PC-3 (cell line): ENCODE data around the gene RPS25. TPM values are rescaled to one million over a fixed set of nuclear protein-coding genes. Genes with fewer than 3 reads are reported as not detected.
"Not testable (repeated sequence)": the region's sequence is repeated elsewhere in the genome, so short reads cannot be mapped to it uniquely, and the experiment has no call there.

ENCODE experiments used
- ATAC-seq: fragments of 200-7000 bp; cut with Tn5 transposase; 2 replicates; pipeline ENCODE4 v1.9.1; 2020; ENCODE audit warnings: mild to moderate bottlenecking, moderate library complexity
- BruUV-seq: library from RNA; stranded (reverse); fragments of 400-500 nt; replicated peaks from 2 replicates; lab custom pipeline; 2021; lab: Mats Ljungman, UMichigan
- CTCF ChIA-PET: fragments of 300-600 bp; sonication (Branson Sonifier 250); formaldehyde crosslinking; loops from one replicate; lab custom pipeline; 2022; ENCODE audit warnings: antibody characterized with exemption; lab: Charles Lee
- POLR2A ChIA-PET: fragments of 300-600 bp; sonication (Branson Sonifier 250); formaldehyde crosslinking; loops from one replicate; lab custom pipeline; 2022; ENCODE audit warnings: antibody characterized with exemption; ENCODE audit not compliant: unreplicated experiment; lab: Charles Lee
- DNase-seq: peaks from one replicate; pipeline ENCODE4 v3.0.0-alpha.2; 2015
- H2AFZ ChIP-seq: fragments of 300-600 bp; sonication (generic); 2 replicates; pipeline ENCODE4 v1.6.0; 2016; ENCODE audit warnings: antibody characterized with exemption, low read length
- H3F3A ChIP-seq: fragments of 300-600 bp; sonication (generic); one replicate; pipeline ENCODE4 v1.6.0; 2017; ENCODE audit warnings: antibody characterized with exemption, low read length, control low read depth, mild to moderate bottlenecking; ENCODE audit not compliant: unreplicated experiment
- H3K27ac ChIP-seq: fragments of 300-600 bp; sonication (generic); 2 replicates; pipeline ENCODE4 v1.5.1; 2016; ENCODE audit warnings: mild to moderate bottlenecking, low read length
- H3K27me3 ChIP-seq: fragments of 300-600 bp; sonication (generic); 2 replicates; pipeline ENCODE4 v1.6.1; 2016; ENCODE audit warnings: low read length, mixed read lengths
- H3K36me3 ChIP-seq: fragments of 300-600 bp; sonication (generic); 2 replicates; pipeline ENCODE4 v1.6.1; 2016; ENCODE audit warnings: low read depth, mixed run types, low read length, mixed read lengths
- H3K4me1 ChIP-seq: fragments of 300-600 bp; sonication (generic); 2 replicates; pipeline ENCODE4 v1.5.1; 2016; ENCODE audit warnings: low read length; ENCODE audit not compliant: insufficient read depth
- H3K4me2 ChIP-seq: fragments of 300-600 bp; sonication (generic); 2 replicates; pipeline ENCODE4 v1.6.0; 2016; ENCODE audit warnings: low read length
- H3K4me3 ChIP-seq: fragments of 300-600 bp; sonication (generic); 2 replicates; pipeline ENCODE4 v1.5.1; 2016; ENCODE audit warnings: mild to moderate bottlenecking, low read length, mixed read lengths
- H3K79me2 ChIP-seq: fragments of 300-600 bp; sonication (generic); 2 replicates; pipeline ENCODE4 v1.6.1; 2017; ENCODE audit warnings: low read length, mixed read lengths
- H3K9ac ChIP-seq: fragments of 300-600 bp; sonication (generic); 2 replicates; pipeline ENCODE4 v1.6.0; 2016; ENCODE audit warnings: mild to moderate bottlenecking, low read length
- H3K9me2 ChIP-seq: fragments of 300-600 bp; sonication (generic); replicated peaks from 2 replicates; pipeline ENCODE4 v1.6.1; 2016; ENCODE audit warnings: mixed run types, low read length, mixed read lengths
- H3K9me3 ChIP-seq: fragments of 300-600 bp; sonication (generic); 2 replicates; pipeline ENCODE4 v1.6.1; 2016; ENCODE audit warnings: low read length, mixed read lengths
- H4K20me1 ChIP-seq: fragments of 300-600 bp; sonication (generic); 2 replicates; pipeline ENCODE4 v1.6.1; 2016; ENCODE audit warnings: low read length, mixed read lengths
- CTCF ChIP-seq: fragments of 300-600 bp; sonication (generic); conservative IDR thresholded peaks from 2 replicates; pipeline ENCODE4 v1.5.1; 2017; ENCODE audit warnings: antibody characterized with exemption, low read depth, mild to moderate bottlenecking, low read length
- EZH2 ChIP-seq: fragments of 300-600 bp; sonication (generic); IDR thresholded peaks from one replicate; pipeline ENCODE4 v1.6.1; 2017; ENCODE audit warnings: antibody characterized with exemption, mild to moderate bottlenecking, low read length; ENCODE audit not compliant: unreplicated experiment
- EZH2phosphoT487 ChIP-seq: fragments of 300-600 bp; sonication (generic); IDR thresholded peaks from 2 replicates; pipeline ENCODE4 v1.6.1; 2018; ENCODE audit warnings: mild to moderate bottlenecking, antibody characterized with exemption, low read length, borderline replicate concordance
- intact Hi-C: fragments of 100-400 bp; cut with micrococcal nuclease; formaldehyde crosslinking; loops from 2 replicates; pipeline ENCODE4 v1.9.0; 2023
- total RNA-seq: library from RNA; depleted of rRNA; stranded (reverse); fragments of >200 nt; gene quantifications from 2 replicates; pipeline ENCODE4 v1.2.3, GENCODE V29; 2014

Gene RPS25
- total RNA-seq, 1 experiment from 2014 or later = 931 TPM

- TF ChIP-seq EZH2phosphoT487 = no peak
- no peak for TF ChIP-seq EZH2
- TF ChIP-seq CTCF = no peak
- DNase-seq (no peak), ATAC-seq (no peak)
- H2AFZ ChIP-seq = no peak overlapping the region
- no peak overlapping the region for H3K27ac ChIP-seq
- no peak overlapping the region for H3K9ac ChIP-seq
- H4K20me1 ChIP-seq = no peaks in the 10 kb centered on the region
- intact Hi-C loops = no loop called here
- CTCF ChIA-PET = no interaction called here
- no peaks in the 10 kb centered on the region for H3K36me3 ChIP-seq
- BruUV-seq = no TSS peak
- H3K27me3 ChIP-seq = no peaks in the 10 kb centered on the region
- H3K4me1 ChIP-seq = no peaks in the 10 kb centered on the region
- no peaks in the 10 kb centered on the region for H3K79me2 ChIP-seq
- POLR2A ChIA-PET = no interaction called here
- H3F3A ChIP-seq = no peaks in the 10 kb centered on the region
- H3K9me3 ChIP-seq = no peaks in the 10 kb centered on the region
- H3K4me3 ChIP-seq = no peak overlapping the region
- no peaks in the 10 kb centered on the region for H3K9me2 ChIP-seq
- no peak overlapping the region for H3K4me2 ChIP-seq
Measured at GRCh38 chr11:118988280-118988679, 29.9 kb downstream of the RPS25 start.

DNA sequence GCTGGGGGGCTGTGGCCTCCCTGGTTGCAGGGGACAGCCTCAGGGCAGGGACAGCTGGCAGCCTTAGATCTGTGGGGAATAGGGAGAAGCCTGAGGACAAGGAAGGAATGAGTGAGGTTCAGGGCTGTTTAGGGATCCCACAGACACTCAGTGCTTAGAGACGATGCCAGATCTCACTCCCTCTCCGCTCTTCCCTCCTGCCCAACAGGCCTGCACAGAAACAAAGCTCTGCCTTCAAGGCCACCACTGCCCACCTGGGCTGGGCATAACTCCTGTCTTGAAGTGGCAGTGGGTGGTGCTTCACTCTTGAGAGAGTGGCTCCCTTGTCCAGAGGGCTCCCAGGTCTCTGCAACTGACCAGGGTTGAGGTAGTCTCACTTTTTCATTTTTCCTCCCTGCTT lies 33.3 kb downstream of the RPS25 start:
- no peaks in the 10 kb centered on the region for H3K27me3 ChIP-seq
- intact Hi-C loops = no loop called here
- no peaks in the 10 kb centered on the region for H3K36me3 ChIP-seq
- no peaks in the 10 kb centered on the region for H3K79me2 ChIP-seq
- no peak overlapping the region for H2AFZ ChIP-seq
- no peak overlapping the region for H3K27ac ChIP-seq
- TF ChIP-seq CTCF = no peak
- TF ChIP-seq EZH2 = no peak
- TF ChIP-seq EZH2phosphoT487 = no peak
- ATAC-seq = no peak
- H4K20me1 ChIP-seq = no peaks in the 10 kb centered on the region
- H3K9ac ChIP-seq = no peak overlapping the region
- no TSS peak for BruUV-seq
- DNase-seq = no peak
- H3K9me3 ChIP-seq = no peaks in the 10 kb centered on the region
- no peaks in the 10 kb centered on the region for H3F3A ChIP-seq
- no peaks in the 10 kb centered on the region for H3K9me2 ChIP-seq
- H3K4me2 ChIP-seq = no peak overlapping the region
- H3K4me3 ChIP-seq = no peak overlapping the region
- no peaks in the 10 kb centered on the region for H3K4me1 ChIP-seq
- CTCF ChIA-PET = no interaction called here
- POLR2A ChIA-PET = no interaction called here

- H3K79me2 ChIP-seq, H3K9ac ChIP-seq, H3K4me2 ChIP-seq, intact Hi-C loops, H4K20me1 ChIP-seq, H3K9me3 ChIP-seq, H2AFZ ChIP-seq, H3K9me2 ChIP-seq, CTCF ChIA-PET, H3K36me3 ChIP-seq, H3K4me3 ChIP-seq, H3K4me1 ChIP-seq, H3K27ac ChIP-seq, H3F3A ChIP-seq, DNase-seq, BruUV-seq, ATAC-seq, POLR2A ChIA-PET, H3K27me3 ChIP-seq: not testable (repeated sequence)
Measured at GRCh38 chr11:118984337-118984736, 33.8 kb downstream of the RPS25 start.
